Transverse colon (tissue), 4 donors: ENCODE measurements around the gene COIL. TPM values are rescaled to one million over a fixed set of nuclear protein-coding genes. Genes with fewer than 3 reads are reported as not detected.

Source experiments
- DNase-seq: peaks from one replicate; pipeline ENCODE4 v3.0.0-alpha.2; 2019
- H3K27ac ChIP-seq, 4 donors: fragments of 200-600 bp; sonication (generic); 2 replicates each; pipeline ENCODE4 v1.5.1; 2016 to 2018; ENCODE audit warnings: inconsistent platforms in 4 of 4
- H3K27me3 ChIP-seq: fragments of 200-600 bp; sonication (generic); 2 replicates; pipeline ENCODE4 v1.5.1; 2017; ENCODE audit warnings: inconsistent platforms
- H3K36me3 ChIP-seq, 4 donors: fragments of 200-600 bp; sonication (generic); 2 replicates each; pipeline ENCODE4 v1.5.1; 2017 to 2019; ENCODE audit warnings: inconsistent platforms in 4 of 4
- H3K4me1 ChIP-seq, 4 donors: fragments of 200-600 bp; sonication (generic); 2 replicates each; pipeline ENCODE4 v1.5.1; 2017 to 2020; ENCODE audit warnings: inconsistent platforms in 4 of 4
- H3K4me3 ChIP-seq, 4 donors: fragments of 200-600 bp; sonication (generic); 1 replicate in 1 of 4; 2 replicates in 3 of 4; pipeline versions ENCODE4 v1.5.1 to v1.6.1; 2017 to 2019; ENCODE audit warnings: inconsistent platforms in 4 of 4
- H3K9me3 ChIP-seq, 2 donors: fragments of 200-600 bp; sonication (generic); 2 replicates each; pipeline ENCODE4 v1.5.1; 2017 to 2019; ENCODE audit warnings: inconsistent platforms in 2 of 2
- CTCF ChIP-seq, 5 experiments: fragments of 200-600 bp in 3 of 5; fragments of 450-650 bp in 2 of 5; sonication (generic) in 3 of 5; IDR thresholded peaks; 1 replicate in 2 of 5; 2 replicates in 3 of 5; pipeline ENCODE4 v1.5.1; 2016 to 2017; ENCODE audit warnings: antibody characterized with exemption in 5 of 5, inconsistent platforms in 3 of 5, mild to moderate bottlenecking in 2 of 5, moderate library complexity in 1 of 5
- EP300 ChIP-seq: sonication (generic); formaldehyde crosslinking; IDR thresholded peaks from one replicate; pipeline ENCODE4 v1.6.1; 2017; ENCODE audit warnings: antibody characterized with exemption, low read depth
- POLR2A ChIP-seq: fragments of 450-650 bp; IDR thresholded peaks from one replicate; pipeline ENCODE4 v1.6.1; 2016; ENCODE audit warnings: antibody characterized with exemption, mild to moderate bottlenecking, moderate library complexity
- POLR2AphosphoS5 ChIP-seq, 3 donors: sonication (generic); formaldehyde crosslinking; IDR thresholded peaks; one replicate each; pipeline ENCODE4 v1.6.1; 2016; ENCODE audit warnings: antibody characterized with exemption in 3 of 3
- WGBS, 2 donors: methylation state at CpG; one replicate each; pipeline ENCODE4 v1.1.5; 2018; ENCODE audit warnings: low coverage in 1 of 2; 5-methylcytosine and 5-hydroxymethylcytosine counted together
- in situ Hi-C, 4 donors: fragments of 200-750 bp; cut with MboI; loops; one replicate each; pipeline versions ENCODE4 v1.15.0 to v1.15.1; 2017; ENCODE audit warnings: low sequenced_read_pairs in 3 of 4, low pct_ligation_motif_present in 1 of 4, low pct_unique_long_range_greater_than_20kb in 1 of 4
- intact Hi-C: fragments of 100-400 bp; cut with DNase I; formaldehyde crosslinking; loops from one replicate; pipeline ENCODE4 v1.15.1; 2023; ENCODE audit warnings: low total_unique reads
- total RNA-seq, 4 donors: library from RNA; depleted of rRNA; stranded (reverse); fragments of >200 nt; gene quantifications; one replicate each; pipeline ENCODE4 v1.1.0, GENCODE V29; 2016

Gene COIL
- total RNA-seq, 4 donors from 2014 or later: 1.5 to 12.2 (median 8.2) TPM

- Histone ChIP-seq H3K9me3 (no peaks in the 10 kb centered on the region), H3K4me1 (peaks cover 0 to 8% (median 4%) of the 10 kb centered on the region in 4 donors), H3K36me3 (peaks cover 0 to 48% (median 21%) of the 10 kb centered on the region in 4 donors), H3K27me3 (no peaks in the 10 kb centered on the region), H3K27ac (peak overlapping the region in 1 of 4 donors; percentile 43), H3K4me3 (no peak overlapping the region)
- intact Hi-C loops (no loop called here), in situ Hi-C loops (no loop called here)
- 65 to 74% methylated on average over 3 of the region's 3 CpGs for WGBS, 2 donors
- no peak for TF ChIP-seq EP300
- TF ChIP-seq CTCF (IDR thresholded peaks at IDR 0.05): no peak
- TF ChIP-seq POLR2A: no peak
- TF ChIP-seq POLR2AphosphoS5 (IDR thresholded peaks at IDR 0.05): no peak
- DNase-seq: no peak
Measured at GRCh38 chr17:56896217-56896967, 64.5 kb downstream of the COIL start.

GRCh38 chr17:56894859-56895455 lies 65.9 kb downstream of the COIL start:
- no peak for DNase-seq
- Histone ChIP-seq H3K9me3 (no peaks in the 10 kb centered on the region), H3K4me3 (no peak overlapping the region), H3K27ac (no peak overlapping the region), H3K27me3 (no peaks in the 10 kb centered on the region), H3K4me1 (peaks cover 0 to 8% (median 4%) of the 10 kb centered on the region in 4 donors), H3K36me3 (peaks cover 0 to 53% (median 18%) of the 10 kb centered on the region in 4 donors)
- TF ChIP-seq POLR2A: no peak
- no peak for TF ChIP-seq CTCF (IDR thresholded peaks at IDR 0.05)
- TF ChIP-seq POLR2AphosphoS5 (IDR thresholded peaks at IDR 0.05): no peak
- no peak for TF ChIP-seq EP300
- WGBS, 2 donors: 93 to 100% methylated on average over 1 to 20 of the region's 20 CpGs
- intact Hi-C loops (loop anchor here (5.0 kb wide), 1 partner anchor 47 kb away; no protein-coding TSS in a partner anchor), in situ Hi-C loops (no loop called here)

GRCh38 chr17:56893503-56893902 lies 67.3 kb downstream of the COIL start:
- 87% methylated on average over 7 of the region's 7 CpGs; no CpG with 5 or more reads in 1 of the 2 donors for WGBS, 2 donors
- in situ Hi-C loops: no loop called here
- DNase-seq: no peak
- Histone ChIP-seq H3K27me3 (no peaks in the 10 kb centered on the region), H3K9me3 (no peaks in the 10 kb centered on the region), H3K36me3 (peaks cover 0 to 58% (median 18%) of the 10 kb centered on the region in 4 donors), H3K27ac (no peak overlapping the region), H3K4me1 (peaks cover 0 to 8% (median 4%) of the 10 kb centered on the region in 4 donors), H3K4me3 (no peak overlapping the region)
- TF ChIP-seq POLR2AphosphoS5 (IDR thresholded peaks at IDR 0.05) (no peak), POLR2A (no peak), EP300 (no peak), CTCF (IDR thresholded peaks at IDR 0.05) (no peak)
- intact Hi-C loops: loop anchor here (5.0 kb wide), 1 partner anchor 49 kb away; no protein-coding TSS in a partner anchor

- peaks cover 0 to 6% (median 2%) of the 10 kb centered on the region in 4 donors for H3K4me1 ChIP-seq
- 89% methylated on average over 1 of the region's 1 CpG; no CpG with 5 or more reads in 1 of the 2 donors for WGBS, 2 donors
- H3K9me3 ChIP-seq: no peaks in the 10 kb centered on the region
- TF ChIP-seq POLR2AphosphoS5 (IDR thresholded peaks at IDR 0.05): no peak
- no peak for TF ChIP-seq POLR2A
- TF ChIP-seq CTCF (IDR thresholded peaks at IDR 0.05): no peak
- TF ChIP-seq EP300: no peak
- no peak for DNase-seq
- no peaks in the 10 kb centered on the region for H3K27me3 ChIP-seq
- H3K27ac ChIP-seq: no peak overlapping the region
- no peak overlapping the region for H3K4me3 ChIP-seq
- intact Hi-C loops (loop anchor here (5.0 kb wide), 1 partner anchor 50 kb away; no protein-coding TSS in a partner anchor), in situ Hi-C loops (no loop called here)
- peaks cover 0 to 58% (median 19%) of the 10 kb centered on the region in 4 donors for H3K36me3 ChIP-seq
Measured at GRCh38 chr17:56892333-56892732, 68.5 kb downstream of the COIL start.
